HepG2 (cell line): ENCODE results near the gene FLAD1. TPM values are rescaled to one million over a fixed set of nuclear protein-coding genes. Genes with fewer than 3 reads are reported as not detected.

Experiments used
- ATF1 ChIP-seq: IDR thresholded peaks from 2 replicates; pipeline ENCODE4 v1.6.1; 2016; ENCODE audit warnings: mild to moderate bottlenecking, control low read depth
- BATF2 ChIP-seq: sonication (generic); formaldehyde crosslinking; IDR thresholded peaks from 2 replicates; pipeline ENCODE4 v1.8.0; 2022; ENCODE audit warnings: mild to moderate bottlenecking, missing genetic modification reagents, moderate library complexity
- FOXO4 ChIP-seq: sonication (generic); formaldehyde crosslinking; conservative IDR thresholded peaks from 2 replicates; pipeline ENCODE4 v1.8.1; 2023; ENCODE audit warnings: missing genetic modification reagents
- GMEB2 ChIP-seq: IDR thresholded peaks from 2 replicates; pipeline ENCODE4 v1.6.1; 2016; ENCODE audit warnings: missing biosample characterization, missing genetic modification reagents, low read depth
- HMGA1 ChIP-seq: sonication (generic); formaldehyde crosslinking; conservative IDR thresholded peaks from 2 replicates; pipeline ENCODE4 v1.4.0; 2020; ENCODE audit warnings: missing genetic modification reagents
- HNF1A ChIP-seq, 2 experiments: sonication (generic) in 1 of 2; formaldehyde crosslinking in 1 of 2; IDR thresholded peaks; 2 replicates each; pipeline versions ENCODE4 v1.4.0 to v1.6.1; 2016 to 2020; ENCODE audit warnings: borderline replicate concordance in 1 of 2, low read depth in 1 of 2, mild to moderate bottlenecking in 1 of 2, missing genetic modification reagents in 1 of 2
- KDM2A ChIP-seq: sonication (generic); formaldehyde crosslinking; IDR thresholded peaks from 2 replicates; pipeline ENCODE4 v1.4.0; 2020; ENCODE audit warnings: low read depth, missing genetic modification reagents, borderline replicate concordance
- MTF2 ChIP-seq: sonication (generic); formaldehyde crosslinking; IDR thresholded peaks from 2 replicates; pipeline ENCODE4 v1.5.0; 2020; ENCODE audit warnings: missing genetic modification reagents, borderline replicate concordance
- MYC ChIP-seq: sonication (generic); formaldehyde crosslinking; IDR thresholded peaks from 2 replicates; pipeline ENCODE4 v1.9.0; 2021; ENCODE audit warnings: missing genetic modification reagents, borderline replicate concordance
- NR2F2 ChIP-seq: IDR thresholded peaks from 2 replicates; pipeline ENCODE4 v1.6.1; 2012; ENCODE audit warnings: low read depth, inconsistent platforms, borderline replicate concordance
- PHF5A ChIP-seq: IDR thresholded peaks from one replicate; pipeline ENCODE4 v1.6.1; 2018; ENCODE audit warnings: low read depth, missing genetic modification reagents; ENCODE audit not compliant: unreplicated experiment
- SNAI1 ChIP-seq: sonication (generic); formaldehyde crosslinking; IDR thresholded peaks from 2 replicates; pipeline ENCODE4 v1.5.0; 2020; ENCODE audit warnings: mild to moderate bottlenecking, missing genetic modification reagents, borderline replicate concordance
- ZFP1 ChIP-seq: IDR thresholded peaks from 2 replicates; pipeline ENCODE4 v1.6.1; 2016
- ZFX ChIP-seq: sonication (generic); formaldehyde crosslinking; IDR thresholded peaks from 2 replicates; pipeline ENCODE4 v1.4.0; 2020; ENCODE audit warnings: mild to moderate bottlenecking, low read depth, missing genetic modification reagents, moderate library complexity
- ZNF512 ChIP-seq: sonication (generic); formaldehyde crosslinking; IDR thresholded peaks from 2 replicates; pipeline ENCODE4 v1.4.0; 2020; ENCODE audit warnings: mild to moderate bottlenecking, missing genetic modification reagents
- ZNF543 ChIP-seq: sonication (generic); formaldehyde crosslinking; IDR thresholded peaks from 2 replicates; pipeline ENCODE4 v1.4.0; 2020; ENCODE audit warnings: mild to moderate bottlenecking, missing genetic modification reagents
- ZNF564 ChIP-seq: sonication (generic); formaldehyde crosslinking; IDR thresholded peaks from 2 replicates; pipeline ENCODE4 v1.8.1; 2023; ENCODE audit warnings: mild to moderate bottlenecking, missing genetic modification reagents
- ZNF841 ChIP-seq: sonication (generic); formaldehyde crosslinking; IDR thresholded peaks from 2 replicates; pipeline ENCODE4 v1.8.1; 2023; ENCODE audit warnings: missing genetic modification reagents, borderline replicate concordance
- polyA plus RNA-seq, 8 experiments: library from polyadenylated mRNA; depleted of rRNA in 3 of 8; stranded (reverse) in 7 of 8; unstranded in 1 of 8; fragments of >200 nt; fragmentation: Illumina TruSeq in 4 of 8; extraction: Trizol in 4 of 8; gene quantifications; 2 replicates each; pipeline versions ENCODE4 v1.2.1 to v1.2.3, GENCODE V29; 2011 to 2016; ENCODE audit warnings: low read depth in 4 of 8, missing spikeins in 1 of 8, mixed read lengths in 1 of 8; ENCODE audit not compliant: insufficient read depth in 1 of 8
- total RNA-seq, 5 experiments: library from RNA; depleted of rRNA; stranded (reverse); fragments of >200 nt; fragmentation: Illumina TruSeq; extraction: Trizol; gene quantifications; 2 replicates each; pipeline ENCODE4 v1.2.3, GENCODE V29; 2016; ENCODE audit warnings: low read depth in 1 of 5

The FLAD1 gene
- total and polyA plus RNA-seq, 2 of the 13 experiments (the other 11 are each of a cell fraction or from before 2014, with no cell fraction given), result 25.9 to 32.8 TPM

- peak; percentile 99 for TF ChIP-seq KDM2A (CRISPR knock-in tag)
- no peak for TF ChIP-seq GMEB2
- TF ChIP-seq HNF1A (IDR thresholded peaks at IDR 0.05; ENCODE audit: low read depth), result no peak
- TF ChIP-seq HNF1A (CRISPR knock-in tag; IDR thresholded peaks at IDR 0.05; ENCODE audit: borderline replicate concordance), result peak; percentile 44; the same call in 1 of the 2 replicates
- TF ChIP-seq MTF2 (CRISPR knock-in tag), result 0 out of 2 replicates have a peak, but pooled peaks have one; percentile 63
- TF ChIP-seq ZNF564 (CRISPR knock-in tag), result peak; percentile 78; the same call in 1 of the 2 replicates
- no peak for TF ChIP-seq PHF5A
- no peak for TF ChIP-seq ZNF512
- no peak for TF ChIP-seq SNAI1
- 0 out of 2 replicates have a peak, but pooled peaks have one; percentile 36 for TF ChIP-seq BATF2 (CRISPR knock-in tag)
- no peak for TF ChIP-seq ATF1 (CRISPR knock-in tag)
- TF ChIP-seq ZFX (CRISPR knock-in tag), result peak; percentile 77
- no peak for TF ChIP-seq NR2F2
- peak; percentile 69 for TF ChIP-seq MYC
- TF ChIP-seq HMGA1 (CRISPR knock-in tag), result no peak
- TF ChIP-seq FOXO4 (CRISPR knock-in tag), result 0 out of 2 replicates have a peak, but pooled peaks have one; percentile 53
- peak; percentile 75; the same call in 1 of the 2 replicates for TF ChIP-seq ZNF841 (CRISPR knock-in tag)
- TF ChIP-seq ZNF543 (CRISPR knock-in tag), result peak; percentile 31; the same call in 1 of the 2 replicates
- TF ChIP-seq ZFP1 (CRISPR knock-in tag), result peak; percentile 32; the same call in 1 of the 2 replicates
Observed at GRCh38 chr1:154961207-154962155, 21.7 kb upstream of the FLAD1 start, which contains the start of gene PYGO2 (continued).
